HUES48 (cell line): ENCODE results near the gene THSD4.
"Not testable (repeated sequence)": the region's sequence is repeated elsewhere in the genome, so short reads cannot be mapped to it uniquely, and the experiment has no call there.

Experiments
- H3K27ac ChIP-seq: one replicate; pipeline ENCODE4 v1.7.0; 2013; ENCODE audit warnings: low read depth, low read length, inconsistent platforms
- H3K27me3 ChIP-seq: 2 replicates; pipeline ENCODE4 v1.6.1; 2013; ENCODE audit warnings: mild to moderate bottlenecking, low read length; ENCODE audit not compliant: control insufficient read depth, insufficient read depth
- H3K36me3 ChIP-seq: 2 replicates; pipeline ENCODE4 v1.6.1; 2013; ENCODE audit warnings: low read length; ENCODE audit not compliant: control insufficient read depth, insufficient read depth
- H3K4me1 ChIP-seq: 2 replicates; pipeline ENCODE4 v1.6.1; 2013; ENCODE audit warnings: mild to moderate bottlenecking, low read length; ENCODE audit not compliant: control insufficient read depth, insufficient read depth
- H3K4me3 ChIP-seq: 2 replicates; pipeline ENCODE4 v1.5.1; 2013; ENCODE audit warnings: mild to moderate bottlenecking, low read depth, low read length
- H3K9ac ChIP-seq: 2 replicates; pipeline ENCODE4 v1.6.1; 2013; ENCODE audit warnings: mild to moderate bottlenecking, low read depth, low read length, moderate library complexity
- H3K9me3 ChIP-seq: 2 replicates; pipeline ENCODE4 v1.6.1; 2013; ENCODE audit warnings: low read length; ENCODE audit not compliant: control insufficient read depth, insufficient read depth

THSD4 gene

GRCh38 chr15:71207141-71207540 lies 91.9 kb downstream of the THSD4 start:
- no peak overlapping the region for H3K9ac ChIP-seq
- no peak overlapping the region for H3K4me3 ChIP-seq
- H3K36me3 ChIP-seq, result no peaks in the 10 kb centered on the region
- no peaks in the 10 kb centered on the region for H3K9me3 ChIP-seq
- no peak overlapping the region for H3K27ac ChIP-seq
- H3K4me1 ChIP-seq, result peaks cover 30% of the 10 kb centered on the region
- no peaks in the 10 kb centered on the region; the same call in 1 of the 2 replicates for H3K27me3 ChIP-seq

GRCh38 chr15:71212146-71212545 lies 96.9 kb downstream of the THSD4 start:
- Histone ChIP-seq H3K36me3 (no peaks in the 10 kb centered on the region), H3K4me1 (peaks cover 3% of the 10 kb centered on the region; the same call in 1 of the 2 replicates), H3K4me3 (no peak overlapping the region), H3K9me3 (no peaks in the 10 kb centered on the region), H3K9ac (no peak overlapping the region), H3K27ac (no peak overlapping the region), H3K27me3 (no peaks in the 10 kb centered on the region)

GRCh38 chr15:71213943-71214342 lies 98.7 kb downstream of the THSD4 start:
- H3K4me3 ChIP-seq, H3K4me1 ChIP-seq, H3K27me3 ChIP-seq, H3K9ac ChIP-seq, H3K36me3 ChIP-seq, H3K9me3 ChIP-seq, H3K27ac ChIP-seq: not testable (repeated sequence)

- no peaks in the 10 kb centered on the region for H3K9me3 ChIP-seq
- H3K27me3 ChIP-seq, result no peaks in the 10 kb centered on the region
- H3K36me3 ChIP-seq, result no peaks in the 10 kb centered on the region
- H3K27ac ChIP-seq, result no peak overlapping the region
- H3K4me3 ChIP-seq, result no peak overlapping the region
- peaks cover 3% of the 10 kb centered on the region; the same call in 1 of the 2 replicates for H3K4me1 ChIP-seq
- H3K9ac ChIP-seq, result no peak overlapping the region
Measured at GRCh38 chr15:71215126-71215894, 100.0 kb downstream of the THSD4 start.

- H3K36me3 ChIP-seq, result no peaks in the 10 kb centered on the region
- no peak overlapping the region for H3K27ac ChIP-seq
- H3K9ac ChIP-seq, result no peak overlapping the region
- H3K9me3 ChIP-seq, result no peaks in the 10 kb centered on the region
- no peak overlapping the region for H3K4me3 ChIP-seq
- H3K4me1 ChIP-seq, result peaks cover 3% of the 10 kb centered on the region; the same call in 1 of the 2 replicates
- H3K27me3 ChIP-seq, result no peaks in the 10 kb centered on the region
Measured at GRCh38 chr15:71218272-71218805, 103.1 kb downstream of the THSD4 start.

- Histone ChIP-seq H3K9me3 (no peaks in the 10 kb centered on the region), H3K36me3 (no peaks in the 10 kb centered on the region), H3K27me3 (no peaks in the 10 kb centered on the region), H3K4me1 (peaks cover 3% of the 10 kb centered on the region; the same call in 1 of the 2 replicates), H3K4me3 (no peak overlapping the region), H3K27ac (no peak overlapping the region), H3K9ac (no peak overlapping the region)
Measured at GRCh38 chr15:71219101-71219500, 103.8 kb downstream of the THSD4 start.

GRCh38 chr15:71219645-71220044 lies 104.4 kb downstream of the THSD4 start:
- H3K27ac ChIP-seq, result no peak overlapping the region
- H3K9ac ChIP-seq, result no peak overlapping the region
- no peak overlapping the region for H3K4me3 ChIP-seq
- no peaks in the 10 kb centered on the region for H3K36me3 ChIP-seq
- no peaks in the 10 kb centered on the region for H3K9me3 ChIP-seq
- no peaks in the 10 kb centered on the region for H3K27me3 ChIP-seq
- peaks cover 3% of the 10 kb centered on the region; the same call in 1 of the 2 replicates for H3K4me1 ChIP-seq

- Histone ChIP-seq H3K4me3 (no peak overlapping the region), H3K9ac (no peak overlapping the region), H3K27me3 (no peaks in the 10 kb centered on the region), H3K9me3 (no peaks in the 10 kb centered on the region), H3K36me3 (no peaks in the 10 kb centered on the region), H3K4me1 (no peaks in the 10 kb centered on the region), H3K27ac (no peak overlapping the region)
Measured at GRCh38 chr15:71220828-71221227, 105.6 kb downstream of the THSD4 start.

GRCh38 chr15:71221417-71221816 lies 106.1 kb downstream of the THSD4 start:
- H3K27ac ChIP-seq, result no peak overlapping the region
- no peak overlapping the region for H3K9ac ChIP-seq
- H3K4me3 ChIP-seq, result no peak overlapping the region
- peaks cover 3% of the 10 kb centered on the region; the same call in 1 of the 2 replicates for H3K4me1 ChIP-seq
- no peaks in the 10 kb centered on the region for H3K27me3 ChIP-seq
- H3K36me3 ChIP-seq, result no peaks in the 10 kb centered on the region
- no peaks in the 10 kb centered on the region for H3K9me3 ChIP-seq

GRCh38 chr15:71223516-71223915 lies 108.2 kb downstream of the THSD4 start:
- Histone ChIP-seq H3K9me3 (no peaks in the 10 kb centered on the region), H3K27me3 (no peaks in the 10 kb centered on the region), H3K4me1 (peaks cover 18% of the 10 kb centered on the region), H3K27ac (no peak overlapping the region), H3K36me3 (no peaks in the 10 kb centered on the region), H3K9ac (no peak overlapping the region), H3K4me3 (no peak overlapping the region)

- Histone ChIP-seq H3K27ac (no peak overlapping the region), H3K9me3 (no peaks in the 10 kb centered on the region), H3K36me3 (no peaks in the 10 kb centered on the region), H3K27me3 (no peaks in the 10 kb centered on the region), H3K4me1 (peaks cover 21% of the 10 kb centered on the region), H3K9ac (no peak overlapping the region), H3K4me3 (no peak overlapping the region)
Measured at GRCh38 chr15:71224024-71224423, 108.8 kb downstream of the THSD4 start.
